ENCODE data around the gene STX16. TPM values are rescaled to one million over a fixed set of nuclear protein-coding genes. Genes with fewer than 3 reads are reported as not detected.
"Not testable (repeated sequence)": the region's sequence is repeated elsewhere in the genome, so short reads cannot be mapped to it uniquely, and the experiment has no call there.

Gene STX16
- total RNA-seq, 2 experiments from 2014 or later = 163 to 173 TPM

- CTCF ChIA-PET = interaction anchor here (1.7 kb wide), 1 partner anchor 12 kb away, joined by 5 read pairs; no protein-coding TSS in a partner anchor
- H3K27ac Mint-ChIP-seq = no peak overlapping the region
- no peak for DNase-seq
- H3K36me3 Mint-ChIP-seq (ENCODE audit: low read depth) = peaks cover 3% of the 10 kb centered on the region
- H3K4me1 Mint-ChIP-seq = peaks cover 8% of the 10 kb centered on the region
- H3K27me3 Mint-ChIP-seq = peaks cover 3% of the 10 kb centered on the region
- no peak overlapping the region for H3K4me3 Mint-ChIP-seq
- POLR2A ChIA-PET = no interaction called here
- no peaks in the 10 kb centered on the region for H3K9me3 Mint-ChIP-seq
Measured at GRCh38 chr20:58646257-58646656, 4.8 kb upstream of the STX16 start.

- ChIA-PET POLR2A (no interaction called here), CTCF (interaction anchor here (1.1 to 2.1 kb wide), 3 partner anchors 10 to 47 kb away, joined by 4 to 6 read pairs (median 5); no protein-coding TSS in a partner anchor)
- H3K4me3 Mint-ChIP-seq = no peak overlapping the region
Measured at GRCh38 chr20:58646703-58647102, 4.4 kb upstream of the STX16 start.

GRCh38 chr20:58647162-58647795 lies 3.8 kb upstream of the STX16 start:
- DNase-seq = peak; percentile 31
- H3K4me3 Mint-ChIP-seq = no peak overlapping the region
- ChIA-PET CTCF (interaction anchor here (0.6 to 2.1 kb wide), 7 partner anchors 11 to 520 kb away, joined by 3 to 6 read pairs (median 4); no protein-coding TSS in a partner anchor), POLR2A (no interaction called here)
- H3K9me3 Mint-ChIP-seq = no peaks in the 10 kb centered on the region
- H3K27me3 Mint-ChIP-seq = no peaks in the 10 kb centered on the region
- no peak overlapping the region for H3K27ac Mint-ChIP-seq
- peaks cover 8% of the 10 kb centered on the region for H3K4me1 Mint-ChIP-seq
- H3K36me3 Mint-ChIP-seq (ENCODE audit: low read depth) = peaks cover 9% of the 10 kb centered on the region

More at GRCh38 chr20:58646703-58647102, 4.4 kb upstream of the STX16 start:
- Mint-ChIP-seq H3K27me3 (no peaks in the 10 kb centered on the region), H3K4me1 (peaks cover 8% of the 10 kb centered on the region), H3K36me3 (ENCODE audit: low read depth) (peaks cover 7% of the 10 kb centered on the region), H3K27ac (no peak overlapping the region), H3K9me3 (no peaks in the 10 kb centered on the region)
- DNase-seq = no peak

GRCh38 chr20:58647796-58648501 lies 3.1 kb upstream of the STX16 start:
- H3K36me3 Mint-ChIP-seq (ENCODE audit: low read depth) = peaks cover 11% of the 10 kb centered on the region
- ChIA-PET POLR2A (no interaction called here), CTCF (interaction anchor here (0.6 to 2.1 kb wide), 6 partner anchors 11 to 349 kb away, joined by 3 to 6 read pairs (median 4); no protein-coding TSS in a partner anchor)
- H3K9me3 Mint-ChIP-seq = no peaks in the 10 kb centered on the region
- peak; percentile 3 for DNase-seq
- no peaks in the 10 kb centered on the region for H3K27me3 Mint-ChIP-seq
- H3K27ac Mint-ChIP-seq = no peak overlapping the region
- H3K4me3 Mint-ChIP-seq = no peak overlapping the region
- peaks cover 8% of the 10 kb centered on the region for H3K4me1 Mint-ChIP-seq

GRCh38 chr20:58648502-58648825 lies 2.6 kb upstream of the STX16 start:
- H3K27ac Mint-ChIP-seq, H3K9me3 Mint-ChIP-seq, DNase-seq, POLR2A ChIA-PET, H3K27me3 Mint-ChIP-seq: not testable (repeated sequence)
- Mint-ChIP-seq H3K36me3 (ENCODE audit: low read depth) (peaks cover 15% of the 10 kb centered on the region), H3K4me3 (peak overlapping the region; percentile 62), H3K4me1 (peaks cover 10% of the 10 kb centered on the region)
- CTCF ChIA-PET = interaction anchor here (0.6 to 2.1 kb wide), 4 partner anchors 11 to 348 kb away, joined by 3 to 6 read pairs (median 4); no protein-coding TSS in a partner anchor

- H3K4me3 Mint-ChIP-seq = peak overlapping the region; percentile 62
- ChIA-PET POLR2A (no interaction called here), CTCF (interaction anchor here (0.5 to 3.3 kb wide), 6 partner anchors 11 to 251 kb away, joined by 4 to 44 read pairs (median 8); partner anchors contain the start of genes GNAS and GNAS-AS1)
- peaks cover 14% of the 10 kb centered on the region for H3K4me1 Mint-ChIP-seq
- peaks cover 15% of the 10 kb centered on the region for H3K36me3 Mint-ChIP-seq (ENCODE audit: low read depth)
- H3K27me3 Mint-ChIP-seq = no peaks in the 10 kb centered on the region
- no peaks in the 10 kb centered on the region for H3K9me3 Mint-ChIP-seq
- H3K27ac Mint-ChIP-seq = peak overlapping the region; percentile 81
- DNase-seq = peak; percentile 37
Measured at GRCh38 chr20:58649288-58650180, 1.5 kb upstream of the STX16 start.

GRCh38 chr20:58650181-58650775 lies 805 bp upstream of the STX16 start:
- peak overlapping the region; percentile 90 for H3K4me3 Mint-ChIP-seq
- ChIA-PET POLR2A (interaction anchor here (2.8 kb wide), 1 partner anchor 10 kb away, joined by 19 read pairs; no protein-coding TSS in a partner anchor), CTCF (interaction anchor here (0.5 to 3.3 kb wide), 23 partner anchors 8 to 558 kb away, joined by 3 to 44 read pairs (median 5); partner anchors contain the start of genes GNAS, GNAS-AS1 and NPEPL1)
- H3K9me3 Mint-ChIP-seq = no peaks in the 10 kb centered on the region
- H3K36me3 Mint-ChIP-seq (ENCODE audit: low read depth) = peaks cover 18% of the 10 kb centered on the region
- peak; percentile 28 for DNase-seq
- H3K27me3 Mint-ChIP-seq = no peaks in the 10 kb centered on the region
- H3K27ac Mint-ChIP-seq = peak overlapping the region; percentile 99
- peaks cover 15% of the 10 kb centered on the region for H3K4me1 Mint-ChIP-seq

GRCh38 chr20:58651559-58651945 lies 469 bp downstream of the STX16 start:
- Mint-ChIP-seq H3K36me3 (ENCODE audit: low read depth) (peaks cover 28% of the 10 kb centered on the region), H3K27me3 (no peaks in the 10 kb centered on the region), H3K4me3 (peak overlapping the region; percentile 90), H3K27ac (peak overlapping the region; percentile 99), H3K9me3 (no peaks in the 10 kb centered on the region), H3K4me1 (peaks cover 28% of the 10 kb centered on the region)
- DNase-seq = no peak
- POLR2A ChIA-PET = interaction anchor here (0.7 to 2.8 kb wide), 3 partner anchors 9 to 509 kb away, joined by 3 to 19 read pairs (median 5); partner anchors contain the start of gene VAPB
- CTCF ChIA-PET = interaction anchor here (0.6 to 3.3 kb wide), 37 partner anchors 9 to 1193 kb away, joined by 3 to 44 read pairs (median 4); partner anchors contain the start of genes GNAS, GNAS-AS1 and NPEPL1

GRCh38 chr20:58651946-58652605 lies 993 bp downstream of the STX16 start:
- Mint-ChIP-seq H3K4me3 (peak overlapping the region; percentile 90), H3K9me3 (no peaks in the 10 kb centered on the region), H3K27me3 (no peaks in the 10 kb centered on the region), H3K36me3 (ENCODE audit: low read depth) (peaks cover 32% of the 10 kb centered on the region), H3K27ac (peak overlapping the region; percentile 99), H3K4me1 (peaks cover 33% of the 10 kb centered on the region)
- peak; percentile 85 for DNase-seq
- POLR2A ChIA-PET = interaction anchor here (0.5 to 2.8 kb wide), 5 partner anchors 8 to 508 kb away, joined by 3 to 19 read pairs (median 3); partner anchors contain the start of gene VAPB
- CTCF ChIA-PET = interaction anchor here (0.6 to 3.3 kb wide), 21 partner anchors 8 to 1194 kb away, joined by 3 to 44 read pairs (median 4); no protein-coding TSS in a partner anchor

- POLR2A ChIA-PET = interaction anchor here (0.6 to 2.8 kb wide), 3 partner anchors 8 to 379 kb away, joined by 3 to 19 read pairs (median 5); partner anchors contain the start of gene VAPB
- no peaks in the 10 kb centered on the region for H3K27me3 Mint-ChIP-seq
- H3K36me3 Mint-ChIP-seq (ENCODE audit: low read depth) = peaks cover 36% of the 10 kb centered on the region
- DNase-seq = no peak
- no peaks in the 10 kb centered on the region for H3K9me3 Mint-ChIP-seq
- H3K27ac Mint-ChIP-seq = peak overlapping the region; percentile 99
- H3K4me1 Mint-ChIP-seq = peaks cover 40% of the 10 kb centered on the region
- CTCF ChIA-PET = interaction anchor here (0.9 to 3.3 kb wide), 6 partner anchors 7 to 554 kb away, joined by 3 to 44 read pairs (median 4); no protein-coding TSS in a partner anchor
- H3K4me3 Mint-ChIP-seq = peak overlapping the region; percentile 90
Measured at GRCh38 chr20:58652606-58653294, 1.7 kb downstream of the STX16 start.

GRCh38 chr20:58654337-58654736 lies 3.3 kb downstream of the STX16 start:
- peaks cover 42% of the 10 kb centered on the region for H3K36me3 Mint-ChIP-seq (ENCODE audit: low read depth)
- H3K4me3 Mint-ChIP-seq = peak overlapping the region; percentile 90
- CTCF ChIA-PET = interaction anchor here (1.5 kb wide), 1 partner anchor 20 kb away, joined by 3 read pairs; no protein-coding TSS in a partner anchor
- H3K27ac Mint-ChIP-seq = no peak overlapping the region
- no peaks in the 10 kb centered on the region for H3K27me3 Mint-ChIP-seq
- DNase-seq = no peak
- POLR2A ChIA-PET = no interaction called here
- peaks cover 45% of the 10 kb centered on the region for H3K4me1 Mint-ChIP-seq
- no peaks in the 10 kb centered on the region for H3K9me3 Mint-ChIP-seq

Data from activated CD4-positive, alpha-beta T cell treated with anti-CD3 and anti-CD28 coated beads, Interleukin-2, amount 10 ng/mL, durations not matched to agents 7 days and 5 days (primary cell).